HepG2 (cell line): Measurements from ENCODE around the gene DNAJC5. TPM values are rescaled to one million over a fixed set of nuclear protein-coding genes. Genes with fewer than 3 reads are reported as not detected.

Experiments
- CBFB ChIP-seq: sonication (generic); formaldehyde crosslinking; IDR thresholded peaks from 2 replicates; pipeline ENCODE4 v1.4.0; 2020; ENCODE audit warnings: missing genetic modification reagents
- HOXA5 ChIP-seq: sonication (generic); formaldehyde crosslinking; IDR thresholded peaks from 2 replicates; pipeline ENCODE4 v1.4.0; 2020; ENCODE audit warnings: missing genetic modification reagents
- HOXD1 ChIP-seq: sonication (generic); formaldehyde crosslinking; IDR thresholded peaks from 2 replicates; pipeline ENCODE4 v1.5.0; 2020; ENCODE audit warnings: missing genetic modification reagents
- MATR3 ChIP-seq: sonication (generic); formaldehyde crosslinking; IDR thresholded peaks from 2 replicates; pipeline ENCODE4 v1.4.0; 2020; ENCODE audit warnings: missing genetic modification reagents
- MEF2D ChIP-seq: sonication (generic); formaldehyde crosslinking; IDR thresholded peaks from 2 replicates; pipeline ENCODE4 v1.5.1; 2020; ENCODE audit warnings: mild to moderate bottlenecking, missing genetic modification reagents
- MZF1 ChIP-seq: sonication (generic); formaldehyde crosslinking; IDR thresholded peaks from 2 replicates; pipeline ENCODE4 v1.8.1; 2023; ENCODE audit warnings: mild to moderate bottlenecking, missing genetic modification reagents, borderline replicate concordance
- TARDBP ChIP-seq: sonication (generic); formaldehyde crosslinking; IDR thresholded peaks from 2 replicates; pipeline ENCODE4 v1.8.0; 2022; ENCODE audit warnings: mild to moderate bottlenecking, missing genetic modification reagents
- TP53 ChIP-seq: sonication (generic); formaldehyde crosslinking; conservative IDR thresholded peaks from 2 replicates; pipeline ENCODE4 v1.4.0; 2020; ENCODE audit warnings: missing genetic modification reagents
- ZFP36L1 ChIP-seq: sonication (generic); formaldehyde crosslinking; IDR thresholded peaks from 2 replicates; pipeline ENCODE4 v1.8.0; 2022; ENCODE audit warnings: mild to moderate bottlenecking, missing genetic modification reagents, moderate library complexity
- ZNF30 ChIP-seq: sonication (generic); formaldehyde crosslinking; IDR thresholded peaks from 2 replicates; pipeline ENCODE4 v1.5.0; 2020; ENCODE audit warnings: mild to moderate bottlenecking, missing genetic modification reagents
- ZSCAN22 ChIP-seq: sonication (generic); formaldehyde crosslinking; IDR thresholded peaks from 2 replicates; pipeline ENCODE4 v1.4.0; 2020; ENCODE audit warnings: mild to moderate bottlenecking, missing genetic modification reagents
- polyA plus RNA-seq, 8 experiments: library from polyadenylated mRNA; depleted of rRNA in 3 of 8; stranded (reverse) in 7 of 8; unstranded in 1 of 8; fragments of >200 nt; fragmentation: Illumina TruSeq in 4 of 8; extraction: Trizol in 4 of 8; gene quantifications; 2 replicates each; pipeline versions ENCODE4 v1.2.1 to v1.2.3, GENCODE V29; 2011 to 2016; ENCODE audit warnings: low read depth in 4 of 8, missing spikeins in 1 of 8, mixed read lengths in 1 of 8; ENCODE audit not compliant: insufficient read depth in 1 of 8
- total RNA-seq, 5 experiments: library from RNA; depleted of rRNA; stranded (reverse); fragments of >200 nt; fragmentation: Illumina TruSeq; extraction: Trizol; gene quantifications; 2 replicates each; pipeline ENCODE4 v1.2.3, GENCODE V29; 2016; ENCODE audit warnings: low read depth in 1 of 5
- TF ChIP-seq, protein P1 (sequence below): sonication (generic); formaldehyde crosslinking; IDR thresholded peaks from 2 replicates; pipeline ENCODE4 v1.4.0; 2020; ENCODE audit warnings: missing genetic modification reagents
- TF ChIP-seq, protein P2 (sequence below): sonication (generic); formaldehyde crosslinking; IDR thresholded peaks from 2 replicates; pipeline ENCODE4 v1.4.0; 2020; ENCODE audit warnings: missing genetic modification reagents, mild to moderate bottlenecking, borderline replicate concordance
- TF ChIP-seq, protein P3 (sequence below): sonication (generic); formaldehyde crosslinking; IDR thresholded peaks from 2 replicates; pipeline ENCODE4 v1.5.0; 2020; ENCODE audit warnings: missing genetic modification reagents
- TF ChIP-seq, protein P4 (sequence below): sonication (generic); formaldehyde crosslinking; IDR thresholded peaks from 2 replicates; pipeline ENCODE4 v1.5.0; 2020; ENCODE audit warnings: mild to moderate bottlenecking, missing genetic modification reagents
- TF ChIP-seq, protein P5 (sequence below): sonication (generic); formaldehyde crosslinking; IDR thresholded peaks from 2 replicates; pipeline ENCODE4 v1.5.1; 2020; ENCODE audit warnings: missing genetic modification reagents, mild to moderate bottlenecking, borderline replicate concordance

Gene DNAJC5
- total and polyA plus RNA-seq, 2 of the 13 experiments (the other 11 are each of a cell fraction or from before 2014, with no cell fraction given) = 42.8 to 64.5 TPM

DNA sequence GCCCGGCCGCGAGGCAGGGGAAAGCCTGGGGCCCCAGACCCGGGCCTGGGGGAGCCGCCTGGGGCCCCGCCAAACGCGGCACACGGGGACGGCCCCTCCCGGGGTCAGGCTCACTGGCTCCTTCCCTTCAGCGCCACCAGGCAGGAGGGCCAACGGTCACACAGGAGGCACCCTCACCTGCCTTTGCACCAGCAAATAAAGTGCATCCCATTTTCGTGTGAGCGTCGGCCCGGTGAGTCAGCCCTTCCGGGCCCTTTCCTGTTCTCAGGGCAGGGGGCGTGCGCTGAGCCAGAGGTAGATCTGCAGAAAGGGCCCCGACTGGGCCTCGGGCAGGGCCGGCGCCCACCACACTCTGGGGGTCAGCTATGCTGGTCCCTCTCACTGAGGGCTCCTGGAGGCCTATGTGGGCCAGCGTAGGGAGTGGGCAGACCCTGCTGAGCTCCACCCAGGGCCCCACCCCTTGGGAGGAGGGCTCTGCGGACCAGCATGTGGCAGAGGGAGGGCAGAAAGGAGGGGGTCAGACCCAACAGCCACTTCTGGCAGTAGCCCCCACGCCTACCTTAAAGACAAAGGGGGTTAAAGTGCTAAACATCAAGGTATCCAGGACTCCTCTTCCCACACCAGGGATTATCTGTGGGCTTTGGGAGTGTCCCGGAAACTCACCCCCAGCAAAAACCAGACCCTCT, 62.2 kb downstream of the DNAJC5 start (continued):
- TF ChIP-seq, protein P1, sequence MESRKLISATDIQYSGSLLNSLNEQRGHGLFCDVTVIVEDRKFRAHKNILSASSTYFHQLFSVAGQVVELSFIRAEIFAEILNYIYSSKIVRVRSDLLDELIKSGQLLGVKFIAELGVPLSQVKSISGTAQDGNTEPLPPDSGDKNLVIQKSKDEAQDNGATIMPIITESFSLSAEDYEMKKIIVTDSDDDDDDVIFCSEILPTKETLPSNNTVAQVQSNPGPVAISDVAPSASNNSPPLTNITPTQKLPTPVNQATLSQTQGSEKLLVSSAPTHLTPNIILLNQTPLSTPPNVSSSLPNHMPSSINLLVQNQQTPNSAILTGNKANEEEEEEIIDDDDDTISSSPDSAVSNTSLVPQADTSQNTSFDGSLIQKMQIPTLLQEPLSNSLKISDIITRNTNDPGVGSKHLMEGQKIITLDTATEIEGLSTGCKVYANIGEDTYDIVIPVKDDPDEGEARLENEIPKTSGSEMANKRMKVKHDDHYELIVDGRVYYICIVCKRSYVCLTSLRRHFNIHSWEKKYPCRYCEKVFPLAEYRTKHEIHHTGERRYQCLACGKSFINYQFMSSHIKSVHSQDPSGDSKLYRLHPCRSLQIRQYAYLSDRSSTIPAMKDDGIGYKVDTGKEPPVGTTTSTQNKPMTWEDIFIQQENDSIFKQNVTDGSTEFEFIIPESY (CRISPR knock-in tag) = no peak
- TF ChIP-seq MEF2D (peak; percentile 24; the same call in 1 of the 2 replicates), ZFP36L1 (0 out of 2 replicates have a peak, but pooled peaks have one; percentile 33), CBFB (CRISPR knock-in tag) (peak; percentile 37), HOXA5 (CRISPR knock-in tag) (peak; percentile 91), ZNF30 (no peak), MZF1 (CRISPR knock-in tag) (peak; percentile 21; the same call in 1 of the 2 replicates), TP53 (CRISPR knock-in tag) (no peak), MATR3 (CRISPR knock-in tag) (no peak), HOXD1 (CRISPR knock-in tag) (no peak), TARDBP (CRISPR knock-in tag) (peak; percentile 62; the same call in 1 of the 2 replicates), ZSCAN22 (peak; percentile 20; the same call in 1 of the 2 replicates)
- TF ChIP-seq, protein P2, sequence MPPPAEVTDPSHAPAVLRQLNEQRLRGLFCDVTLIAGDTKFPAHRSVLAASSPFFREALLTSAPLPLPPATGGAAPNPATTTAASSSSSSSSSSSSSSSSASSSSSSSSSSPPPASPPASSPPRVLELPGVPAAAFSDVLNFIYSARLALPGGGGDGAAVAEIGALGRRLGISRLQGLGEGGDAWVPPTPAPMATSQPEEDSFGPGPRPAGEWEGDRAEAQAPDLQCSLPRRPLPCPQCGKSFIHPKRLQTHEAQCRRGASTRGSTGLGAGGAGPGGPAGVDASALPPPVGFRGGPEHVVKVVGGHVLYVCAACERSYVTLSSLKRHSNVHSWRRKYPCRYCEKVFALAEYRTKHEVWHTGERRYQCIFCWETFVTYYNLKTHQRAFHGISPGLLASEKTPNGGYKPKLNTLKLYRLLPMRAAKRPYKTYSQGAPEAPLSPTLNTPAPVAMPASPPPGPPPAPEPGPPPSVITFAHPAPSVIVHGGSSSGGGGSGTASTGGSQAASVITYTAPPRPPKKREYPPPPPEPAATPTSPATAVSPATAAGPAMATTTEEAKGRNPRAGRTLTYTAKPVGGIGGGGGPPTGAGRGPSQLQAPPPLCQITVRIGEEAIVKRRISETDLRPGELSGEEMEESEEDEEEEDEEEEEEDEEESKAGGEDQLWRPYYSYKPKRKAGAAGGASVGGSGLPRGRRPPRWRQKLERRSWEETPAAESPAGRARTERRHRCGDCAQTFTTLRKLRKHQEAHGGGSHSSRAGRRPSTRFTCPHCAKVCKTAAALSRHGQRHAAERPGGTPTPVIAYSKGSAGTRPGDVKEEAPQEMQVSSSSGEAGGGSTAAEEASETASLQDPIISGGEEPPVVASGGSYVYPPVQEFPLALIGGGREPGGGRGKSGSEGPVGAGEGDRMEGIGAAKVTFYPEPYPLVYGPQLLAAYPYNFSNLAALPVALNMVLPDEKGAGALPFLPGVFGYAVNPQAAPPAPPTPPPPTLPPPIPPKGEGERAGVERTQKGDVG = no peak
- TF ChIP-seq, protein P3, sequence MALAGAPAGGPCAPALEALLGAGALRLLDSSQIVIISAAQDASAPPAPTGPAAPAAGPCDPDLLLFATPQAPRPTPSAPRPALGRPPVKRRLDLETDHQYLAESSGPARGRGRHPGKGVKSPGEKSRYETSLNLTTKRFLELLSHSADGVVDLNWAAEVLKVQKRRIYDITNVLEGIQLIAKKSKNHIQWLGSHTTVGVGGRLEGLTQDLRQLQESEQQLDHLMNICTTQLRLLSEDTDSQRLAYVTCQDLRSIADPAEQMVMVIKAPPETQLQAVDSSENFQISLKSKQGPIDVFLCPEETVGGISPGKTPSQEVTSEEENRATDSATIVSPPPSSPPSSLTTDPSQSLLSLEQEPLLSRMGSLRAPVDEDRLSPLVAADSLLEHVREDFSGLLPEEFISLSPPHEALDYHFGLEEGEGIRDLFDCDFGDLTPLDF (CRISPR knock-in tag) = no peak; the same call in 1 of the 2 replicates
- TF ChIP-seq, protein P4, sequence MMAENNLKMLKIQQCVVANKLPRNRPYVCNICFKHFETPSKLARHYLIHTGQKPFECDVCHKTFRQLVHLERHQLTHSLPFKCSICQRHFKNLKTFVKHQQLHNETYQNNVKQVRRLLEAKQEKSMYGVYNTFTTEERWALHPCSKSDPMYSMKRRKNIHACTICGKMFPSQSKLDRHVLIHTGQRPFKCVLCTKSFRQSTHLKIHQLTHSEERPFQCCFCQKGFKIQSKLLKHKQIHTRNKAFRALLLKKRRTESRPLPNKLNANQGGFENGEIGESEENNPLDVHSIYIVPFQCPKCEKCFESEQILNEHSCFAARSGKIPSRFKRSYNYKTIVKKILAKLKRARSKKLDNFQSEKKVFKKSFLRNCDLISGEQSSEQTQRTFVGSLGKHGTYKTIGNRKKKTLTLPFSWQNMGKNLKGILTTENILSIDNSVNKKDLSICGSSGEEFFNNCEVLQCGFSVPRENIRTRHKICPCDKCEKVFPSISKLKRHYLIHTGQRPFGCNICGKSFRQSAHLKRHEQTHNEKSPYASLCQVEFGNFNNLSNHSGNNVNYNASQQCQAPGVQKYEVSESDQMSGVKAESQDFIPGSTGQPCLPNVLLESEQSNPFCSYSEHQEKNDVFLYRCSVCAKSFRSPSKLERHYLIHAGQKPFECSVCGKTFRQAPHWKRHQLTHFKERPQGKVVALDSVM = no peak; the same call in 1 of the 2 replicates
- TF ChIP-seq, protein P5, sequence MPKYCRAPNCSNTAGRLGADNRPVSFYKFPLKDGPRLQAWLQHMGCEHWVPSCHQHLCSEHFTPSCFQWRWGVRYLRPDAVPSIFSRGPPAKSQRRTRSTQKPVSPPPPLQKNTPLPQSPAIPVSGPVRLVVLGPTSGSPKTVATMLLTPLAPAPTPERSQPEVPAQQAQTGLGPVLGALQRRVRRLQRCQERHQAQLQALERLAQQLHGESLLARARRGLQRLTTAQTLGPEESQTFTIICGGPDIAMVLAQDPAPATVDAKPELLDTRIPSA (CRISPR knock-in tag) = no peak
